Adipocyte (in vitro differentiated cells): Measurements from ENCODE around the gene SUGCT.
A peak's percentile ranks its signal among the peaks of the same experiment; 100 is the strongest.
"Not testable (repeated sequence)": the region's sequence is repeated elsewhere in the genome, so short reads cannot be mapped to it uniquely, and the experiment has no call there.

Experiments
- DNase-seq: peaks from one replicate; pipeline ENCODE4 v3.0.0-alpha.2; 2015; ENCODE audit warnings: low read depth
- H3K27me3 ChIP-seq: replicated peaks from 2 replicates; pipeline ENCODE4 v1.7.0; 2013; ENCODE audit warnings: mild to moderate bottlenecking, low read length, moderate library complexity; ENCODE audit not compliant: control insufficient read depth, insufficient read depth
- H3K36me3 ChIP-seq: 2 replicates; pipeline ENCODE4 v1.7.0; 2013; ENCODE audit warnings: low read length, mild to moderate bottlenecking, moderate library complexity; ENCODE audit not compliant: control insufficient read depth, insufficient read depth, severe bottlenecking
- H3K4me1 ChIP-seq: 2 replicates; pipeline ENCODE4 v1.7.0; 2013; ENCODE audit warnings: mild to moderate bottlenecking, low read length, moderate library complexity; ENCODE audit not compliant: control insufficient read depth, insufficient read depth
- H3K4me3 ChIP-seq: 2 replicates; pipeline ENCODE4 v1.7.0; 2013; ENCODE audit warnings: mild to moderate bottlenecking, low read length, moderate library complexity
- H3K9ac ChIP-seq: 2 replicates; pipeline ENCODE4 v1.7.0; 2013; ENCODE audit warnings: mild to moderate bottlenecking, low read length, moderate library complexity
- H3K9me3 ChIP-seq: 2 replicates; pipeline ENCODE4 v1.7.0; 2013; ENCODE audit warnings: mild to moderate bottlenecking, low read length, moderate library complexity; ENCODE audit not compliant: control insufficient read depth

SUGCT gene

DNA sequence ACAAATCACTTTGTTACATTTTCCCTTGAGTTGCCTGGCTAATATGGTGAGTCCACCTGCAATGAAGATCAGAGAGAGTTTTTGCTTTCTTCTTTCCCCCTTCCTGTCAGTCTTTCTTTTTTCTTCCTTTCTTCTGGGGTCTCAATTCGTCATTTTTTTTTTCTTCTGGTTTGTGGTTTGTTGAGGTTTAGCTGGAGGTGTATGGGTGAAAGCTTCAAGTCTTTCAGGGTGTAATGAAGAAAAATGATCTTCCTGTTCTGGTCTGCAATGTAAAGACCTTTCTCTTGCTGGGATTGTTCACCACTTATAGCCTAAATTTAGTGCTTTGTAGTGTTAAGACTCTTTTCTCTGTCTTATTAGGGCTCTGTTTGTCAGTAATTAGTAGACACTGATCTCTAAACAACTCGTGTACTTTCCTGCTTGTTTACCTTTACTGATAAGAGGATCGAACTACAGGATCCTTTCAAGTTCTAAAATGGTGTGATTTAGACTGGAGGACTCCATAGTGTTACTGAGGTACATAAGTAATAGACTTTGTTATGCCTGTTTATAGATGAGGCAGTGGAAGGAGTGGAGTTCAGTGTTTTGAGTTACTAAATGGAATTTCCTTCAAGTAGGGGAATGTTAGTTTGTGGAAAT is 129.1 kb downstream of the SUGCT start:
- peaks cover 11% of the 10 kb centered on the region for H3K4me1 ChIP-seq
- no peak overlapping the region for H3K9ac ChIP-seq
- no peaks in the 10 kb centered on the region for H3K9me3 ChIP-seq
- DNase-seq = no peak
- H3K36me3 ChIP-seq = no peaks in the 10 kb centered on the region
- H3K4me3 ChIP-seq = no peak overlapping the region
- H3K27me3 ChIP-seq = no peaks in the 10 kb centered on the region

DNA sequence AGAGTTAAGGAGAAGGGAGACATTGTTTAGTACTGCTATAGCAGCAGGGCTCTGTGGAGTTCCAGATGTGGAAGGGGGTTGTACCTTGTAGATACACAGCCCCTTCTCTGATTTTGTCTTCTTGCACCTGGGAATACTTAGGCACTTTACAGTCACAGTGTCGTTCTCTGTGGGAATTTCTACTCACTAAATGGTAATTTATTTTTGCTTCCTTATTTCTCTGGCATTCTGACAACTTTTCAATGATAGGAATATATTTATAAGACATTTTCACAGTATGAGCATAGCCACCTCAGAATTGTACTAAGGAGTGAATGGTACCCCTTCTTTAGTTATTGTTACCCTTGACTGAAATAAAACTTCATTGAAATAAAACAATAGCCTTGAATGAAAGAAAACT is 132.8 kb downstream of the SUGCT start:
- Histone ChIP-seq H3K4me3 (no peak overlapping the region), H3K36me3 (no peaks in the 10 kb centered on the region), H3K4me1 (peaks cover 11% of the 10 kb centered on the region), H3K9me3 (no peaks in the 10 kb centered on the region), H3K9ac (no peak overlapping the region), H3K27me3 (no peaks in the 10 kb centered on the region)
- no peak for DNase-seq

DNA sequence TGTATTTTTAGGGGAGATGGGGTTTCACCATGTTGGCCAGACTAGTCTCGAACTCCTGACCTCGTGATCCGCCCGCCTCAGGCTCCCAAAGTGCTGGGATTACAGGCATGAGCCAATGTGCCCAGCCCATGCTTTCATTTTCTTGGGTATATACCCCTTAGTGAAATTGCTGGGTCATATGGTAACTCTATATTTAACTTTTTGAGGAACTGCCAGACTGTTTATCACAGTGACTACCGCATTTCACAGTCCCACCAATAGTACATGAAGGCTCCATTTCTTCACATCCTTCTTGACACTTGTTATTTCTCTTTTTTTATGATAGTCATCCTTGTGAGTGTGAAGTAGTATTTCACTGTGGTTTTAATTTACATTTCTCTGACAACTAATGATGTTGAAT is 134.0 kb downstream of the SUGCT start:
- H3K9me3 ChIP-seq, H3K27me3 ChIP-seq, H3K36me3 ChIP-seq, H3K4me3 ChIP-seq, H3K9ac ChIP-seq, DNase-seq: not testable (repeated sequence)
- peaks cover 11% of the 10 kb centered on the region for H3K4me1 ChIP-seq

DNA sequence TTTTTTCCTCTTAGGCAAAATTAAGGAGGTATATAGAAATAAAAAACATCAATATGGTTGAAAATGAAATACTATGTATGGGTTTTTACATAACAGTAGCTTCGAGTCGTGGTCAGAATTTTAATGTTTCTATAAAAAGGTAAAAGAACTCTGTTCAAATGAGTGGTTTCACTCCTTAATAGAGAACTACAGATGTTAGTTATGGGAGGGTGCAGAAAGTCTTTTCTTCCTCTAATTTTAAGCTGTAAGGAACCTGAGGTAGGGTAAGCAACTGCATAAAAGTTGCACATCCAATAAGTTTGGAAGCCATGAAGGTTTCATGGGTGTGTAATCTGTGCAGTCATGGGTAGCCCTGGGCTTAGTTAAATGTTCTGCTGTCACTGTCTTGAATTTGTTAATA is 141.3 kb downstream of the SUGCT start:
- DNase-seq = no peak
- no peak overlapping the region for H3K9ac ChIP-seq
- H3K9me3 ChIP-seq = peaks cover 1% of the 10 kb centered on the region
- no peak overlapping the region for H3K4me3 ChIP-seq
- H3K27me3 ChIP-seq = no peaks in the 10 kb centered on the region
- H3K4me1 ChIP-seq = no peaks in the 10 kb centered on the region
- H3K36me3 ChIP-seq = no peaks in the 10 kb centered on the region

DNA sequence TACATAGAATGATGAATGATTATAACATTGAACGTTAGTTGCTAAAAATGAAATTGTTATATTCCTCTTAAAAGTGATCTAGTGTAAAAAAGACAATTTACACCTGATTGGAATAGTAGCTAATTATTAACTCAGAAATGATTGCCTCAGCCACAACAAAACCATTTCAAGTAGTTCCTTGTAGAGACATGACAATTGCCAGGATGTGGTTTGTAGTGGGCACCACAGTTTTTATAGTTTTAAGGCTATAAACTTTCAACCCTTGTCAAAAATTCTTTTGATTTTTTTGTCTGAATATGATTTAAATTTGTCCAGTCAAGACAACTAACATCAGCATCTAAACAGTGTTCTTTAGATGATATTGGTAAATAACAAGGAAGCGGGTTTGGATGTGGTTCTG is 145.2 kb downstream of the SUGCT start:
- no peaks in the 10 kb centered on the region for H3K4me1 ChIP-seq
- no peaks in the 10 kb centered on the region for H3K36me3 ChIP-seq
- no peak overlapping the region for H3K4me3 ChIP-seq
- no peak for DNase-seq
- H3K9me3 ChIP-seq = peaks cover 8% of the 10 kb centered on the region
- H3K27me3 ChIP-seq = no peaks in the 10 kb centered on the region
- no peak overlapping the region for H3K9ac ChIP-seq

DNA sequence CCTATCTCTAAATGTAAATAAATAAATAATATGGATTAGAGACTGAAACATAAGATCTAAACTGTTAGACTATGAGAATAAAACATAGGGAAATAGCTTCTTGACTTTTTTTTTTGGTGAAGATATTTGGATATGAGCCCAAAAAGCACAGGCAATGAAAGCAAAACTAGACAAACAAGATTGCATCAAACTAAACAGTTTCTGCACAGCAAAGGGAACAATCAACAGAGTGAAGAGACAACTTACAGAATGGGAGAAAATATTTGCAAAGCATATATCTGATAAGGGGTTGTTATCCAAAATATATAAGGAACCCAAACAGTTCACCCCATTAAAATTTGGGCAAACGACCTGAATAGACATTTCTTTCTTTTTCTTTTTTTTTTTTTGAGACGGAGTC is 148.1 kb downstream of the SUGCT start:
- no peaks in the 10 kb centered on the region for H3K27me3 ChIP-seq

DNA sequence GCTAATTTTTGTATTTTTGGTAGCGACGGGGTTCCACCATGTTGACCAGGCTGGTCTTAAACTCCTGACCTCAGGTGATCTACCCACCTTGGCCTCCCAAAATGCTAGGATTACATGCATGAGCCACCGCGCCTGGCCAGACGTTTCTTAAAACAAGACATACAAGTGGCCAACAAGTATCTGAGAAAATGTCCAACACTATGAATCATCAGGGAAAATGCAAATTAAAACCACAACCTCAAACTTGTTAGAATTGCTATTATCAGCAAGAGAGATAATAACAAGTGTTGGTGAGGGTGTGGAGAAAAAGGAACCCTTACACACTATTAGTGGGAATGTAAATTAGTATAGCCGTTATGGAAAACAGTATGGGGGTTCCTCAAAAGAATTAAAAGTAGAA is 148.6 kb downstream of the SUGCT start:
- no peaks in the 10 kb centered on the region for H3K27me3 ChIP-seq
- no peak overlapping the region for H3K4me3 ChIP-seq
- DNase-seq = no peak
- no peaks in the 10 kb centered on the region for H3K36me3 ChIP-seq
- H3K9me3 ChIP-seq = peaks cover 8% of the 10 kb centered on the region
- H3K4me1 ChIP-seq = no peaks in the 10 kb centered on the region
- no peak overlapping the region for H3K9ac ChIP-seq

More for the DNA sequence above, 148.1 kb downstream of the SUGCT start:
- DNase-seq = peak; percentile 32
- H3K36me3 ChIP-seq = no peaks in the 10 kb centered on the region
- peaks cover 8% of the 10 kb centered on the region for H3K9me3 ChIP-seq
- H3K4me1 ChIP-seq = no peaks in the 10 kb centered on the region
- no peak overlapping the region for H3K4me3 ChIP-seq
- no peak overlapping the region for H3K9ac ChIP-seq

DNA sequence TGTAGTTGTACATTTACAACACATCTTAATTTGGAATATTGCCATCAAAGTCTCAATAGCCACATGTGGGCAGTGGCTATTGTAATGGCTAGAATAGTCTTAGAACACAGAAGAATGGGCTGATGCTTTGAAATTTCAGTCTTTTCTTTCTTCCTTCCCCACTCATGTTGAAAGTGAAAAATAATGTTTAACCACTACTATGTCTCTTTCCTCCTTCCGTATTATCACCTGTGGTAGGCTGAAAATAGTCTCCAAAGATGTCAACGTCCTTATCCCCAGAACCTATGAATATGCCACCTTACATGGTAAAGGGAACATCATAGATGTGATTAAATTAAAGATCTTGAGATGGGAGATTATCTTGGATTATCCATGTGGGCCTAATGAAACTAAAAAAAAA is 154.0 kb downstream of the SUGCT start:
- no peaks in the 10 kb centered on the region for H3K4me1 ChIP-seq
- H3K27me3 ChIP-seq = no peaks in the 10 kb centered on the region
- no peak for DNase-seq
- no peak overlapping the region for H3K9ac ChIP-seq
- no peaks in the 10 kb centered on the region for H3K9me3 ChIP-seq
- H3K4me3 ChIP-seq = no peak overlapping the region
- H3K36me3 ChIP-seq = no peaks in the 10 kb centered on the region

DNA sequence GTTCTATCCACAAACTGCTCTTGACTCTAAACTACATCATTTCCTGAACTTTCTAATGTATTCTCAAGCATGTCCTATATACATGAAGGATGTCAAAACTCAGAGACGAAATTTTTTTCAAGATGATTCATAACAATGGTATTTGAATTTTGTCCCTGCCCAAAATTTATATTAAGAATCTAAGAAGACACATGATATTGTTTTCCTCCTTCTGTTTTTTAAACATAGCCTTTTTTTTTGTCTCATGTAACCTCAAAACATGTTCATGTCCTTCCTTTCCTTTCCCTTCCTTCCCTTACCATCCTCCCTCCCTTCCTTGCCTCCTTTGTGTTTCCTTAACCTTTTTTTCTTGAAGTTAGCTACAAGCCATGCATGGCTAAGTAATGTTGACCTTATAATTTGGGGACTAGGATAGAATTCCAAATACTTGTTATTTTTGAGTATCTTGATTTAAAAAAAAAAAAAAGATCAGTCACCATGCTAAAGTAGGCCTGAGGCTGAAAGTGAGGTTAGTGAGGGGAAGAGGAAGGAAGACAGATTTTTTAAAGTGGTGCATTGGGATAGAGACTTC is 163.0 kb downstream of the SUGCT start:
- H3K9me3 ChIP-seq = no peaks in the 10 kb centered on the region
- H3K36me3 ChIP-seq = no peaks in the 10 kb centered on the region
- no peak overlapping the region for H3K9ac ChIP-seq

DNA sequence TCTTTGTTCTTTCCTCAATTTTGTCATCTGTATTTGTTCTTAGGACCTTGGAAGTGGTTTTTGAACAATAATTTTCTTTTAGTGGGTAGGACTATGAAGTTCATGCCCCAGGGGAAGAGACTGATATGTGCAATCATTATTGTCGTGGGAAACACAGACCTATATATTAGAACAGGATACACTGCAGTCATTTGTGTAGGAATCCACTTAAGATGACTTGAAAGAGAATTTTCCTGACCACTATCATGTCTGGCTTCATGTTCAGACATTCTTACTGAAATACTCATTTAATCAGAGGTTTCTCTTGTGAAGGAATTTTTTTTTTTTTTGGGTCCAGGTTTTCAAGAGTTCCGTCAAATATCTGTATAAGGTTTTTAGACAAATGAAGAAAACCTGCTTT is 163.6 kb downstream of the SUGCT start:
- no peaks in the 10 kb centered on the region for H3K9me3 ChIP-seq
- peak; percentile 52 for DNase-seq
- no peaks in the 10 kb centered on the region for H3K36me3 ChIP-seq
- H3K9ac ChIP-seq = no peak overlapping the region
- H3K27me3 ChIP-seq = no peaks in the 10 kb centered on the region
- H3K4me3 ChIP-seq = no peak overlapping the region
- H3K4me1 ChIP-seq = peaks cover 7% of the 10 kb centered on the region

More for the DNA sequence above, 163.0 kb downstream of the SUGCT start:
- Histone ChIP-seq H3K4me3 (no peak overlapping the region), H3K27me3 (no peaks in the 10 kb centered on the region), H3K4me1 (peaks cover 7% of the 10 kb centered on the region)
- peak; percentile 54 for DNase-seq

DNA sequence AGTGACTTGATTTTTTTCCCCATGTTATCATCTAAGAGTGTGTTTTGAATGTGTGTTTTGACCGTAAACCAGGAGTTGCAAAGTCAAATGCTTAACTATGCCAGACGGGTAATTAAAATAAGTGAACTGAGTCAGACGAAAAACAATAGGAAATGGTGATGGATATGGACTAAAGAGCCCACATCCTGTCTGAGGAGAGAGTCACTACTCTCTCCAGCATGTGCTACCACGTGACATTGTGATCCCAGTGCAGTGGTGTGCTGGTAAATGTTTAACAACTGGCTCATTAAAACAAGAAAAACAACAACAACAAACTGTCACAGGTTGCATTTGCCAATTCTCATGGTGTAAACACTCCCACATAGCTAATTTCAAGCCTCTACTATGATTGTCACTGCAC is 164.3 kb downstream of the SUGCT start:
- H3K4me1 ChIP-seq = peaks cover 7% of the 10 kb centered on the region
- no peaks in the 10 kb centered on the region for H3K36me3 ChIP-seq
- no peaks in the 10 kb centered on the region for H3K9me3 ChIP-seq
- no peak overlapping the region for H3K9ac ChIP-seq
- H3K27me3 ChIP-seq = no peaks in the 10 kb centered on the region
- no peak overlapping the region for H3K4me3 ChIP-seq
- peak; percentile 35 for DNase-seq

DNA sequence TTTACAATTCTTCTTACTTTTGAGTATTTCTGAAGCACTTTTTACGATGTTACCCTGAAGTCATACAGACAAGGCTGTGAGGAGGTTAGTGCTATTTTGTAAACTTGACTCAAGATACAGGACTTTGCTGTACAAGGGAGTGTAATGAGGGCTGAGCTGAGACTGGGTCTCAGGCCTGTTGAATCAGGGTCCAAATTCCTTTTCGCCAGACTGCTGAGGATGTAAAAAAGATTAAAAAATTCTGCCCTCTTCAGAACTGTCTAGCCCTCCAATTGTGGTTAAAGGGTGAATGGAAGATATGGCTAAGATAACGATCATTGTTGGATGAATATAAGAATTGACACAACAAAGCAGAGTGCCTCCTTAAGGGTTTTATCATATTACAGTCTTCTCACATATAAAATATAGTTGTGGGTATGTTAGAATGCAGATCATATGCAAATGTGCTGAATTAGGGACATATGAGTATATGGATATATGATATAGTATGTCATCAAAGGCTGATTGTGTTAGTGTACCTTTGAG is 165.4 kb downstream of the SUGCT start:
- DNase-seq = peak; percentile 27
- no peaks in the 10 kb centered on the region for H3K27me3 ChIP-seq
- H3K9ac ChIP-seq = no peak overlapping the region
- H3K4me1 ChIP-seq = peaks cover 7% of the 10 kb centered on the region
- no peaks in the 10 kb centered on the region for H3K9me3 ChIP-seq
- no peaks in the 10 kb centered on the region for H3K36me3 ChIP-seq
- no peak overlapping the region for H3K4me3 ChIP-seq
